ENCODE data around the gene ATOSB. TPM values are rescaled to one million over a fixed set of nuclear protein-coding genes. Genes with fewer than 3 reads are reported as not detected.

The ATOSB gene
- total and polyA plus RNA-seq, 8 donors, result 2.5 to 7.8 (median 4.2) TPM

GRCh38 chr9:35071814-35072460 lies 43.7 kb downstream of the ATOSB start:
- peak; percentile 77 to 91 (median 84) for DNase-seq
- WGBS, 2 donors, result 0% methylated on average over 66 to 79 of the region's 79 CpGs
- intact Hi-C loops (cut with DNase I), result no loop called here
- Histone ChIP-seq H3K27me3 (no peaks in the 10 kb centered on the region), H3K36me3 (peaks cover 7 to 12% (median 7%) of the 10 kb centered on the region in 3 donors), H3K9me3 (no peaks in the 10 kb centered on the region), H3K27ac (peak overlapping the region; percentile 97 to 99 (median 99)), H3K4me1 (peaks cover 18 to 24% (median 19%) of the 10 kb centered on the region in 3 donors), H3K4me3 (peak overlapping the region; percentile 87 to 98 (median 92))
- FAIRE-seq, result no peak
- ATAC-seq, result peak; percentile 74 to 79 (median 79)
- peak in 1 of 4 donors; percentile 6 for TF ChIP-seq CTCF (IDR thresholded peaks at IDR 0.05)

- intact Hi-C loops (cut with DNase I), result no loop called here
- Histone ChIP-seq H3K27me3 (no peaks in the 10 kb centered on the region), H3K9me3 (no peaks in the 10 kb centered on the region), H3K4me3 (peak overlapping the region; percentile 87 to 98 (median 92)), H3K36me3 (peaks cover 7 to 20% (median 13%) of the 10 kb centered on the region in 3 donors), H3K4me1 (peaks cover 18 to 24% (median 19%) of the 10 kb centered on the region in 3 donors), H3K27ac (peak overlapping the region; percentile 97 to 99 (median 99))
- ATAC-seq, result no peak
- WGBS, 2 donors, result 1% methylated on average over 20 of the region's 20 CpGs
- DNase-seq, result peak in 2 of 6 donors; percentile 37 to 38
- no peak for TF ChIP-seq CTCF (IDR thresholded peaks at IDR 0.05)
- no peak for FAIRE-seq
These were observed 44.5 kb downstream of the ATOSB start for GRCh38 chr9:35070823-35071813.

GRCh38 chr9:35069020-35069419 lies 46.6 kb downstream of the ATOSB start:
- H3K4me3 ChIP-seq, result no peak overlapping the region
- no peak for TF ChIP-seq CTCF (IDR thresholded peaks at IDR 0.05)

GRCh38 chr9:35067056-35067455 lies 48.6 kb downstream of the ATOSB start:
- H3K27ac ChIP-seq, result no peak overlapping the region
- FAIRE-seq, result no peak
- H3K9me3 ChIP-seq, result no peaks in the 10 kb centered on the region
- intact Hi-C loops (cut with DNase I), result no loop called here
- no peaks in the 10 kb centered on the region for H3K27me3 ChIP-seq
- peaks cover 18 to 60% (median 54%) of the 10 kb centered on the region in 3 donors for H3K36me3 ChIP-seq
- H3K4me1 ChIP-seq, result peaks cover 18 to 24% (median 19%) of the 10 kb centered on the region in 3 donors
- ATAC-seq, result no peak
- TF ChIP-seq CTCF (IDR thresholded peaks at IDR 0.05), result no peak
- 76 to 91% methylated on average over 1 of the region's 1 CpG for WGBS, 2 donors
- no peak overlapping the region for H3K4me3 ChIP-seq
- DNase-seq, result no peak

More at GRCh38 chr9:35069020-35069419, 46.6 kb downstream of the ATOSB start:
- 31 to 36% methylated on average over 4 of the region's 4 CpGs for WGBS, 2 donors
- DNase-seq (no peak), ATAC-seq (no peak), FAIRE-seq (no peak)
- Histone ChIP-seq H3K36me3 (peaks cover 9 to 41% (median 34%) of the 10 kb centered on the region in 3 donors), H3K9me3 (no peaks in the 10 kb centered on the region), H3K4me1 (peaks cover 18 to 24% (median 19%) of the 10 kb centered on the region in 3 donors), H3K27ac (no peak overlapping the region), H3K27me3 (no peaks in the 10 kb centered on the region)
- intact Hi-C loops (cut with DNase I), result no loop called here
